ENCODE data around the gene ESYT2. TPM values are rescaled to one million over a fixed set of nuclear protein-coding genes. Genes with fewer than 3 reads are reported as not detected.

ESYT2 gene
- total RNA-seq, 1 donor from 2014 or later = 79.1 TPM

DNA sequence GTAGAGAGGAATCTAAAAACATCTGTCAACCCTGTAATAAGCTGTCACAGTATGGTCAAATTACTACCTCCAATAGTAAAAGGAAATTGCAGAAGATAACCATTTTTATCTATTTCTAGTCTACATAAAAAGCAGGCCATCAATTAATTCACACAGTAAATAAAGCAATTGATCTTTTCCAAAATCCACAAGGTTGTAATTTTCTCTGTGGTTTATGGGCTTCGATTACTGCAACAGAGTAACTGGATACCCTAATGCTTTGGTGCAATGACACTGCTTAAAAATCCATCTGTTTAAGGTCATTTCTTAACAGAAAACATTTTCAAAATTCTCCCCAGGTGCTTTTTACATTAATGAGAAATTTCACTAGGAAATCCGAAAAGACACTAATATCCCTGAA is 23.9 kb downstream of the ESYT2 start:
- FAIRE-seq (no peak), DNase-seq (ENCODE audit: low spot score in 2 of 2) (no peak)

DNA sequence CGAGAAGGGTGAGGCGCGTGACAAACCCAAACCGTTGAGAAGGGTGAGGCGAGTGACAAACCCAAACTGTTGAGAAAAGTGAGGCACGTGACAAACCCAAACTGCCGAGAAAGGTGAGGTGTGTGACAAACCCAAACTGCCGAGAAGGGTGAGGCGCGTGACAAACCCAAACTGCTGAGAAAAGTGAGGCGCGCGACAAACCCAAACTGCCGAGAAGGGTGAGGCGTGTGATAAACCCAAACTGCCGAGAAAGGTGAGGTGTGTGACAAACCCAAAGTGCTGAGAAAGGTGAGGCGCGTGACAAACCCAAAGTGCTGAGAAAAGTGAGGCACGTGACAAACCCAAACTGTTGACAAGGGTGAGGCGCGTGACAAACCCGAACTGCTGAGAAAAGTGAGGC is 25.0 kb downstream of the ESYT2 start:
- DNase-seq (ENCODE audit: low spot score in 2 of 2) (no peak), FAIRE-seq (no peak)

DNA sequence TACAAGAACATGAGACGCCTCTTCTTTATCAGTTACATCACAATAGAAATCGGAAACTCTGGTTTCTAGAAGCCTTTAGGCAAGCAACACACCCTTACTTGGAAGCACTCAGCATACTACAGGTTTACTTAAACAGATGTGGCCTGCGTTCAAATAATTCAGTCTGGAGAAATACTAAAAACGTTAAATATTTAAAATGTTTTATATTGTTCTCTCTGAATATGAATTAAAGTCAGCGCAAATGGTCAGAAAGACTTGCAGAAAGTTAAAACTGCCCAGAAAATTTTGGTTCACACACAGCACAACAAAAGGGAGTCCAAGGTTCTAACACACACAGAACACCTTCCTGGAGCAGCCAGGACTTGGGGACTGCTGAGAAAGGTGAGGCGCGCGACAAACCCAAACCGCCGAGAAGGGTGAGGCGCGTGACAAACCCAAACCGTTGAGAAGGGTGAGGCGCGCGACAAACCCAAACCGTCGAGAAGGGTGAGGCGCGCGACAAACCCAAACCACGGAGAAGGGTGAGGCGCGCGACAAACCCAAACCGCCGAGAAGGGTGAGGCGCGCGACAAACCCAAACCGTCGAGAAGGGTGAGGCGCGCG is 25.8 kb downstream of the ESYT2 start:
- FAIRE-seq (no peak), DNase-seq (ENCODE audit: low spot score in 2 of 2) (no peak)

DNA sequence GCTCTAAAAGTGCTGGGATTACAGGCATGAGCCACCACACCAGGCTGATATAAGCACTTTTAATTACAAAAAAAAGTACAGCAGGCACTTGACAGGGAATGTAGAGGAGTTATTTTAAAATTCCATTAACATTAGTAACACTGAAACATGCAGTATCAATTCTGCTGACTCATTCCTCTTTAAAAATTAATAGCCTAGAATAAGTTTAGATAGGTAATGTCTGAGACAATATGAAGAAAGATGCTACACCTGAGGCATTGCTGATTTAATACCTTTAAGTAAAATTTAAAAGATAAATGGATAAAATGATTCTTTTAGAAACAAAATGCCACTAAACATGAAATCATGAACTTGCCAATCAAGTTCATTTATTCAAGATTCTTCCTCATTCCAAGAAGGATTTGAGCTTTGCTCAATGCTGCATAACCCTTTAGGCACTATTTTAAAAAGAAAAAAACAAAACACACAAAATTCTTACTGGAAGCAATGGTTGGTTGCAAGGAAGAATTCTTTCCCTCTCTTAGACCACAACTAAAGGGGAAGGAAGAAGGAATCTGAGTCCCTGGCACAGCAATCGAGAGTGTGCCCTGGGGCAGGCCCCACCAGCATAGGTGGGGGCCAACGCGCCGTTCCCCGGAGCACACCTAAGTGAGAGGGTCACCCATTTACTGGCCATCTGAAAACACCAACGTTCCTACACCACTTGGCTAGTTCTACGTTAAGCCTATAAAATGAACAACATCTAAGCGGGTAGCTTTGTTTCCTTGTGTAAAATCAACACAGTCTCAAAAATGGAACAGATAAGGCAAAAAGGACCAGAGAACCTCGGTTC is 26.6 kb downstream of the ESYT2 start:
- FAIRE-seq = no peak

DNA sequence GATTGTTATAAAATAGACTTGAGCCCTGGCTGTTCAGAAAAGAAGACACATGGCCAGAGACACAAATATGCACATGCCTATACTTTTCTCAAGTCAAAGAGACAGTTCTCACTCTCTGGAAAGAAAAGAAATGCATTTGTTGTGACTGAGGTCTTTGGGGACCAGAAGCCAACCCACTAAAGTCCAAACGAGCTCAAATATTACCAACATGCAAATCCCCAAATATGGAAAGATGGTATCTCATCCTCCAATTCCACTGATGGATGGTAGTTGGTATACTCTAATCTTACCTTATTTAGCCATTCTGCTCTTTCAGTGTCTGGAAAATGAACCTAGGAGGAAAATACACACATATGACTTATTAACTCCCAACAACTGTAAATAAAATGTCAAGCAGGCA is 30.6 kb downstream of the ESYT2 start:
- FAIRE-seq (no peak), DNase-seq (ENCODE audit: low spot score in 2 of 2) (no peak)

More for the DNA sequence above, 26.6 kb downstream of the ESYT2 start:
- DNase-seq (ENCODE audit: low spot score in 2 of 2) = no peak

DNA sequence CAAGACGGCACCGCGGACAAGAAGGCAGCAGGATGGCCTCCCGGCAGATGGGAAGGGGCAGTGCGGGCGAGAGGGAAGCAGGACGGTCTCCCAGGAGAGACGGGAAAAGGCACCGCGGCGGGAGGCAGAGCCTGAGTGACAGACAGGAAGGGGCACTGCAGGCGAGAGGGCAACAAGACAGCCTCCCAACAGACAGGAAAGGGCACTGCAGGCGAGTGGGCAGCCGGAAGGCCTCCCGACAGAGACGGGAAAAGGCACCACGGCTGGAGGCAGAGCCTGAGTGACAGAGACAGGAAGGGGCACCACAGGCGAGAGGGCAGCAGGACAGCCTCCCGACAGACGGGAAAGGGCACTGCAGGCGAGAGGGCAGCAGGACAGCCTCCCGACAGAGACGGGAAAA is 32.6 kb downstream of the ESYT2 start:
- DNase-seq (ENCODE audit: low spot score in 2 of 2) (no peak), FAIRE-seq (no peak)

DNA sequence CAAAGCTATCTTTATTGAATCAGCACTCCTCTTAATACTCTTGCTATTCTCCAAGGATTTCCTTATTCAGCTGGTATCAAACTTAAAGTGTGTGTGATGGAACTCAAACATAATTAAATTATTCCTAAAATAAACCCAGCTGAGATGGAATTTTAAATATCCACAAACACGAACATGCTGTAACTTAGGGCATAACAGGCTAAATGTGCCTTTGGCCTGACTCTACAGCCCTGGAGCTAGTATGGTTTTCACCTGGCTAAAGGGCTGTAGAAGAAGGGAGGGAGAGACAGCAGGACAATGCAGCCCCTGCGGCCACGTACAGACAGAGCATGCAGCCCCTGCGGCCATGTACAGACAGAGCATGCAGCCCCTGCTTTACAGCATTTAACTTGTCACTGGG is 34.0 kb downstream of the ESYT2 start:
- FAIRE-seq = no peak

DNA sequence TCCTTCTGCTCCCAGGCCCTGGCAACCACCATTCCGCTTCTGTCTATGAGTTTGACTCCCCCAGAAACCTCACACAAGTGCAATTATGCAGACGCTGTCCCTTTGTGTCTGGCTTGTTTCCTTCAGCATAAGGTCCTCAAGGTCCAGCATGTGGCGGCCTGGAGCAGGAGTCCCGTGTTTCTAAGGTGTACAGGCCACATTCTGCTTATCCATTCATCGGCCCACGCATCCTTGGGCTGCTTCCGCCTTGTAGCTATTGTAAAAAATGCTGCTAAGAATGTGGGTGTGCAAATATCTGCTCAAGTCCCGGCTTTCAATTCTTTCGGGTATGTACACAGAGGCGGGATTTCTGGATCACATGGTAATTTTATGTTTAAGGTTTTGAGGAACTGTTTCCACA is 38.2 kb downstream of the ESYT2 start:
- DNase-seq (ENCODE audit: low spot score in 2 of 2) (no peak), FAIRE-seq (no peak)

More for the DNA sequence above, 34.0 kb downstream of the ESYT2 start:
- DNase-seq (ENCODE audit: low spot score in 2 of 2) = no peak

DNA sequence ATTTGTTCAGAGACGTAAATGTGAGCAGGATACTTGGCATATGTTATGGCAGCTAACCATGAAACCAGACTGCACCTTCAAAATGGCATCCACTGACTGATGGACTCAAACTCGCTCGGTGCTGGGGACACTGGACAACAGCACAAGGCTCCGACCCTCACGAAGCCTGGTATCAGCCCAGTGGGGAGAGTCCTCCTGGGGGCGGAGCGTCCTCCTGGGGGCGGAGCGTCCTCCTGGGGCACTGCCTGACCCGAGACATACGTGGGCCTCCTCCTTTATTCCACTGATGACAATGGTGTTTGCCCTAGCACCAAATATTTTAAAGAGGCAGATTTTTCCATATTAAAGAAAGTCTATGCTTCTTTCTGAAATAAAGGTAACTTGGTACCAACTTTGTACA is 39.5 kb downstream of the ESYT2 start:
- DNase-seq (ENCODE audit: low spot score in 2 of 2) (no peak), FAIRE-seq (no peak)

DNA sequence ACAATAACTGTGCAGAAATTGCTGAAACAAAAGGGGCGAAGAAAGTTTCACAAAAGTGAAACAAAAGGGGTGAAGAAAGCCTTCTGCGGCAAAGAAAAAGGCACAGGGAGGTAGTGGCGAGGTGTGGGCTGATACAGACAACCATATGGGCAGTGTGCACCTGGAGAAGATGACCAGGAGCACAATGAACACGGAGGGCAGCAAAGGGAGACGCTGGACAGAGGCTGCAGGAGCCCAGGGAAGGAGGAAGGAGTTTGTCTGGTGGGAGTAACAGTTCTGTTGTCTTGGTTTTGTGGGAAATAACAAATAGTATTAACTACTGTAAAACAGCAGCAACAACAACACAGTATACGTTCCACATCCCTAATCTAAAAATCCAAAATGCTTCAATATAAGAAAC is 42.4 kb downstream of the ESYT2 start:
- DNase-seq (ENCODE audit: low spot score in 2 of 2) (no peak), FAIRE-seq (no peak)

DNA sequence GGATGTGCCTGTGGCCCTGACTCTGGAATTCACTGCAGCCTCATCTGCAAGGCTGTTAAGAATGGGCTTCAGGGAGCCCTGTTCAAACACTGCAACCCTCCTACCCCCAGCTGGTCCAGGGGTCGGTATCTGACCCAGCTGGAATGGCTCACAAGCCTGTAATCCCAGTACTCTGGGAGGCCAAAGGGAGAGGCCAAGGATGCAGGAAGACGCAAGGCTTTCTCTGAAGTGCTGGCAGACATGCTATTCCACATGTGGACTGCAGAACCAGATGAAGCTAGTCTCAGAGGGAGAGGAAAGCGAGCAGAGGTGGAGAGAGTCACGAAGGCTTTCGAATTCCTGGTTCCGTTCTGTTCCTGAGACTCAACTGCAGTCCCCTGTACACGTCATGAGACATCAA is 45.0 kb downstream of the ESYT2 start:
- DNase-seq (ENCODE audit: low spot score in 2 of 2) = no peak
- no peak for FAIRE-seq

DNA sequence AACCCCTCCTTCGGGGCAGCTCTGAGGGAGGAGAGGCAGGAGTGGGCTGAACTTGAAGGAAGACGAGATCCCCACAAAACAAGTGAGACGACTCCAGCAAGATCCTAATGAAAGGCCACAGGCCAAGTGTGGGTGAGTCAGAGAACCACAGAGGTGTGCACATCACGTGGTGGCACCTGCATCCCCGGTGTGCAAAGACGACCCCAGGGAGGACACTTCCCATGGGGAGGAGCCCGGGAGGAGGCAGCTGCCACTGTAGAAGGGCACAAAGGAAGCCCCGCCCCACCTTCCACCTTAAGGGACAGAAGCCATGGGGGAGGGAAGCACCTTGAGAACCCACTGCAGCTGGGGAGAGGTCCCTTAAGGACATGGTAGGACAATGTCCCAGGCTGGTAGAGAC is 45.7 kb downstream of the ESYT2 start:
- no peak for FAIRE-seq
- DNase-seq (ENCODE audit: low spot score in 2 of 2) = no peak

DNA sequence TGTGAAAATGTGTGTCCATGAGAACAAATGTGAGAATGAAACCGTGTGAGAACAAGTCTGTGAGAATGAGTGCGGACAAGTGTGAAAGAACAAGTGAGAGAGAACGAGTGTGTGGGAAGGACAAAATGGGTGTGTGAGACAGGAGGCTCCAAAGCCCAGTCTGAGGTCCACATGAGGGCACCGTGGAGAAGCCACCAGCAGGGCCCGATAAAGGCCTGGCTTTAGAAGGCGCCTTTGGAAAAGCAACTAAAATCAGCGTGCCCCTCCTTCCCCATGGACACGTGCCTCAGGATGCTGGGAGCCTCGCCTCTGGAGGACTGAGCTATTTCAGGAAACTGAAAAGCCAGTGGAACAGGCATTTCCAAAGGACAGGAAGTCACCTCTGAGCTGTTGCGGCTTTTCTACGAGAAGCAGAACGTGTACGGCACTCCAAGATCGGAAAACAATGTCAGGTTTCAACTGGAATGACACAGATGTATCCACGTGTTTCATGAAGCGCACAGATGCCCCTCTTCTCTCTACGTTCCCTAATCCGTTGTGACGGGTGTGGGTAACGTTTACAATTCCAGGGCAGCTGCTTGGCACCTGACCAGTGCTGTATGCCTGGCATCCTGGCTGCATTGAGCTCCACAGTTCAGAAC is 46.4 kb downstream of the ESYT2 start:
- DNase-seq (ENCODE audit: low spot score in 2 of 2) (no peak), FAIRE-seq (no peak)

DNA sequence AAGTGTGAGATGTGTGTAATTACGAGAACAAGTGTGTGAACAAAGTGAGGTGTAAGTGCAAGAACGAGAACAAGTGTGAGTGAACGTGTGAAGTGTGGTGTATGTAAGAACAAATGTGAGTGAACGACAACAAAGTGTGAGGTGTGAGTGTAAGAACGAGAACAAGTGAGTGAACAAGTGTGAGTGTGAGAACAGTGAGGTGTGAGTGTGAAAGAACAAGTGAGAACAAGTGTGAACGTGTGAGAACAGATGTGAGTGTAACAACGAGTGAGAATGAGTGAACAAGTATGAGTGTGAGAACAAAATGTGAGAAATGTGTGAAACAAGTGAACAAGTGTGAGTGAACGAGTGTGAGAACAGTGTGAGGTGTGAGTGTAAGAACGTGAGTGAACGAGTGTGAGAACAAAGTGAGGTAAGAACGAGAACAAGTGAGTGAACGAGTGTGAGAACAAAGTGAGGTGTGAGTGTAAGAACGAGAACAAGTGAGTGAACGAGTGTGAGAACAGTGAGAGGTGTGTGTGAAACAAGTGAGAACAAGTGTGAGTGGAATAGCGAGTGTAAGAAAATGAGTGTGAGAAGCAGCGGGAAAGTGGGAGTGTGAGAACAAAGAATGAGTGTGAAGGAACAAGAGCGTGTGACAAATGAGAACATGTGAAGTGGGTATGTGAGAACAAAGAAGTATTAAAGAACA is 47.2 kb downstream of the ESYT2 start:
- FAIRE-seq (no peak), DNase-seq (ENCODE audit: low spot score in 2 of 2) (no peak)

DNA sequence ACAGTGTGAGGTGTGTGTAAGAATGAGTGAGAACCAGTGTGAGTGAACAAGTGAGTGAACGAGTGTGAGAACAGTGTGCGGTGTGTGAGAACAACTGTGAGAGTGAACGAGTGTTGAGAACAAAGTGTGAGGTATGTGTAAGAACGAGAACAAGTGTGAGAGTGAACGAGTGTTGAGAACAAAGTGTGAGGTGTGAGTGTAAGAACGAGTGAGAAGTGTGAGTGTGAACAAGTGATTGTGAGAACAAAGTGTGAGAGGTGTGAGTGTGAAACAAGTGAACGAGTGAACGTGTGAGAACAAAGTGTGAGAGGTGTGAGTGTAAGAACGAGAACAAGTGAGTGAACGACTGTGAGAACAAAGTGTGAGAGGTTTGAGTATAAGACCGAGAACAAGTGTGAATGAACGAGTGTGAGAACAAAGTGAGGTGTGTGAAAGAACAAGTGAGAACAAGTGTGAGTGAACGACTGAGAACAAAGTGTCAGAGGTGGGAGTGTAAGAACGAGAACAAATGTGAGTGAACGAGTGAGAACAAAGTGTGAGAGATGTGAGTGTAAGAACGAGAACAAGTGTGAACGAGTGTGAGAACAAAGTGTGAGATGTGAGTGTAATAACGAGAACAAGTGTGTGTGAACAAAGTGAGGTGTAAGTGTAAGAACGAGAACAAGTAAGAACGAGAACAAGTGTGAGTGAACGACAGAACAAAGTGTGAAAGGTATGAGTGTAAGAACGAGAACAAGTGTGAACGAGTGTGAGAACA is 47.9 kb downstream of the ESYT2 start:
- FAIRE-seq (no peak), DNase-seq (ENCODE audit: low spot score in 2 of 2) (no peak)

DNA sequence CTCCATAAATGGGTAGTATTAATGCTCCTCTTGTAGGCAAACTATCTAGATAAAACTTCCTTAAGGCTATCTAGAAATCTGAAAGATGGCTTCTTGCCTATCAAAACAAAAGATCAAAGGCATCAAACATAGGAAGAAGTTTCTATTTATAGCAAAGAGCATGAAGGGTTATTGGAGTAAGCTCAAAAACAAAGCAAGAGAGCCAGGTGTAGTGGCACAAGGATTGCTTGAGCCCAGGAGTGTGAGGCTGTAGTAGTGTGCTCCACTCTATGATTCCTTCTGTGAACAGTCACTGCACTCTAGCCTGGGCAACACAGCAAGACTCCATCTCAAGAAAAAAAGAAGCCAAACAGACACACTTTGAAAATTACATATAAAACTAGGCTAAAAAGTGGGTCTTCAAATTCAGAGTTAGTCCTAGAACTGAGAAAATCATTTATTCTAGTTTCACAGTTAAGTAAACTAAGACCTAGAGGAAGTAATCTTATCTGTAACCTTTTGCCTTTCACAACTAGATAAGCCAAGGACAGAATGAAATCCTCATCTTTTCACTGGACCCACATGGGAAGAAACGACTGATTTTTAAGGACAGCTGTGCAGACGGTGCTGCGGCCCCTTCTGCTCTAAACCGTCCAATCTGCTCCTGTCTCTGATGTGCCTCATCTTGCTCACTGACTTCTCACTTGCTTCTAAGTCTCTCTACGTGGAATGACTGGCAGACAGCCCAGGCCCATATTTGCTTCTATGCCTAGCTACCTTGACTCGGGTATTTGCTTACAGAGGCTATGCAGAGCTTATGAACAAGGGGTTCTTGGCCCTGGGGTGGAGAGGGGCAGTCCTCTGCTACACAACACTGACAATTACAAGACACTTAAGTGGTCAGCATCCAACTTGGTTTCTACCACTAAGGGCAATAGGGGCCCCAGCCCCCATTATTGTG is 50.0 kb downstream of the ESYT2 start:
- FAIRE-seq (no peak), DNase-seq (ENCODE audit: low spot score in 2 of 2) (no peak)

DNA sequence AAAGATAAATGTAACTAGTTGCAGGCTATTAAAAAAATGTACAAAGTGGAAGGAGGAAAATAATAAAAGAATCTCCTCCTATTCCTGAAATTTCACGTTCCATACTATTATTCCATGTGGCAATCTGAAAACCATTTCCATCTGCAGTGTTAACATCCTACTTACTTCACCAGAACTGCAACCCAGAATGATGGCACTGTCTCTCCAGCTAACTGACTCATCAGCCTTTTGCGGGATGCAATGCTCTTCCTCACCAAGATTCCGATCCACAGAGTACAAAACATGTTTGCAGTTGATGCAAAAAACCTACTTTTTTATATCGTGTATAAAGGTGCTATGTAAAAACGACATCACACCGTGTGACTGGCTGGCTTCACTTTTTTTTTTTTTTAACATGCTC is 50.8 kb downstream of the ESYT2 start:
- DNase-seq (ENCODE audit: low spot score in 2 of 2) (no peak), FAIRE-seq (no peak)

DNA sequence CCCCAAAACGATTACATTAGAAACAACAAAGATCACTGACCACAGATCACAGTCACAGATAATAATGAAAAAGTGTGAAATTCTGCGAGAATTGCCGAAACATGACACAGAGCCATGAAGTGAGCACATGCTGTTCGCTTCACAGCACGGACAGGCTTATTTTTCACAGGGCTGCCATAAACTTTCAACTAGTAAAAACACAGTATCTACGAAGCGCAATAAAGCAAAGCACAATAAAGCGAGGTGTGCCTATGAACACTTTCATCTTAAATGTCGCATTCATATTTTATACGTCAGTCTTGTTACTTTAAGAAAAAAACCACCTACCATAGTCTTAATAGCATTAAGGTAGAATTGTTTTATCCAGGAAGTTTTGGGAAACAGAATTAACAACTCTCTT is 51.5 kb downstream of the ESYT2 start:
- FAIRE-seq = no peak
- DNase-seq (ENCODE audit: low spot score in 2 of 2) = no peak

DNA sequence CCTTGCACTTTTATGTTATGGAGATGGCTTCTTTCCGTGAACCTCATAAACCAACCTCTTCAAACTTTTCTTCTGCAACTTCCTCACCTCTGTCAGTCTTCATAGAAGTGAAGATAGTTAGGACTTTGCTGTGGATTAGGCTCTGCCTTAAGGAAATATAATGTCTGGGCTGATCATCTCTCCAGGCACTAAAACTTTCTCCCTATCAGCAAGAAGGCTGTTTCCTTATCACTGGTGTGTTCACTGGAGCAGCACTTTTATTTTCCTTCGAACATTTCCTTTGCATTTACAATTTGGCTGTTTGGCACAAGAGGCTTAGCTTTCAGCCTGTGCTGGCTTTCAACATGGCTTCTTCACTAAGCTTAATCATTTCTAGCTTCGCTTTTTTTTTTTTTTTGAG is 52.8 kb downstream of the ESYT2 start:
- FAIRE-seq (no peak), DNase-seq (ENCODE audit: low spot score in 2 of 2) (no peak)

Measured in frontal cortex (tissue), 4 donors.